NCI-H2196 treated with DMSO at 0.1 percent for 48 hours (cell line): Measurements from ENCODE around the gene CKAP5.
A peak's percentile ranks its signal among the peaks of the same experiment; 100 is the strongest.
"Not testable (repeated sequence)": the region's sequence is repeated elsewhere in the genome, so short reads cannot be mapped to it uniquely, and the experiment has no call there.

Source experiments
- DNase-seq: peaks from one replicate; lab custom pipeline; 2025; ENCODE audit not compliant: unreplicated experiment; lab: John Stamatoyannopoulos, UW

Gene CKAP5

DNA sequence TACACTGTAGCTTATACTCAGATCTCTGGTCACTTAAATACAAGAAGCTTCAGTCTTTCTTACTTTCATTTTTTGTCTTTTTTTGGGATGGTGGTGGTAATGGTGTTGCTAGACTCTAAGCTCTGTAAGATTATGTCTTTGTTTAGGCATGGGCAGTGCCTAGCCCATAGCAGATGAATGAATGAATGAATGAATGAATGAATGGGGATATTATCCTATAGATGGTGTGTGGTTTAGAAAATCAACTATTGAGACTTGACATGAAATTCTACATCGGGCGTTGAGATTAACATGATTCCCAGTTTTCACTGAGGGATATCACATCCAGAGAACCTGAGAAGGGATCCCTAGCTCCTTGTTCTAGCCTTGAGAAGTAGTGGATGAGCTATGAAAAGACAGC is 9.8 kb upstream of the CKAP5 start:
- no peak for DNase-seq

GRCh38 chr11:46855167-46855566 is 9.1 kb upstream of the CKAP5 start:
- DNase-seq: no peak

- DNase-seq: no peak
Observed at GRCh38 chr11:46850829-46851380, 4.8 kb upstream of the CKAP5 start.

- no peak for DNase-seq
Observed at GRCh38 chr11:46849631-46850030, 3.6 kb upstream of the CKAP5 start.

- DNase-seq: no peak
Observed at GRCh38 chr11:46846510-46846830, 390 bp upstream of the CKAP5 start.

- DNase-seq: no peak
Observed at GRCh38 chr11:46845440-46845739, 690 bp downstream of the CKAP5 start.

DNA sequence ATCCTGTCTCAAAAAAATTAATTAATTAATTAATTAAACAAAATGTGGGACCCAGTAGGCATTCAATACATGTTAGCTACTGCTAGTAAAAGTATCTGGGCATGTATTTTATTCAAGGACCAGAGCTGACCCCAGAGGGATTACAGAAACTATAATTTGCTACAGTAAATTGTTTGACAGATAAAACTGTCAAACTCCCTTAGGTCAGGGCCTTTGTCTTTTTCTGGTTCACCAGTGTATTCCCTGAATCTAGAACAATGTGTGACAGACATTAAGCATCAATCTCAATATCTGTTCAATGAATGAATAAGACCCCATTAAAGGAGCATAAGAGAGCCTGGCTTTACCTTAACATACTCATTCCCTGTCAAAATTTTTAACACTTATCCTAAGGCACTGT is 6.0 kb downstream of the CKAP5 start:
- DNase-seq: no peak

DNA sequence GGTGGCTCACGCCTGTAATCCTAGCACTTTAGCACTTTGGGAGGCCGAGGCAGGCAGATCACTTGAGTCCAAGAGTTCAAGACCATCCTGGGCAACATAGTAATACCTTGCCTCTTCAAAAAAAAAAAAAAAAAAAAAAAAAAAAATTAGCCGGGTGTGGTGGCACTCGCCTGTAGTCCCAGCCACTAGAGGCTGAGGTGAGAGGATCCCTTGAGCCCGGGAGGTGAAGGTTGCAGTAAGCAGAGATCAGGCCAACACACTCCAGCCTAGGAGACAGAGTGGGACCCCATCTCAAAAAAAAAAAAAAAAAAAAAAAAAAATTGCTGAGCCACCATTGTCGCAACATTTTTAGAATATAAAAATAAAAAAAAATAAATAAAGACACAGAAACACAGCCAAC is 7.6 kb downstream of the CKAP5 start:
- DNase-seq: no peak

GRCh38 chr11:46837860-46838259 is 8.2 kb downstream of the CKAP5 start:
- DNase-seq: no peak

DNA sequence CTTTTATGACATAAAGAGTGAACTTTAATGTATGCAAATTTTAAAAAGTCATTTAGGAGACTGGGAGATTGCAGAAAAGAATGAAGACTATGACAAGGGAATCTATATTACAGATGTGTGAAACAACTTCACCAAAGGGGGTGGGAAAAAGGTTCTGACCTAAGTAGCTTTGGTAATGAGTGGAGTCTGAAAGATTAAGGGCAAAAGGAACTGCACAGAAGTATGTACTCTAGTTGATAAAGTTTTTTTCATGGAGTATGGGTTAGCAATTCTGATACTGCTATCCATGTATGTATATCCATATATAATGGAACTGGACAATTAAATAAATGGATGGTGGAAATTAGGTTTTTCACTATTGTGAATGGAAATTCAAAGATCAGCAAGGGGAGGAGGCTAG is 9.2 kb downstream of the CKAP5 start:
- DNase-seq: no peak

GRCh38 chr11:46836431-46836830 is 9.6 kb downstream of the CKAP5 start:
- no peak for DNase-seq

- DNase-seq: no peak
Observed at GRCh38 chr11:46835897-46836296, 10.2 kb downstream of the CKAP5 start.

GRCh38 chr11:46834821-46835220 is 11.3 kb downstream of the CKAP5 start:
- DNase-seq: no peak

- DNase-seq: no peak
Observed at GRCh38 chr11:46832511-46833214, 13.4 kb downstream of the CKAP5 start.

DNA sequence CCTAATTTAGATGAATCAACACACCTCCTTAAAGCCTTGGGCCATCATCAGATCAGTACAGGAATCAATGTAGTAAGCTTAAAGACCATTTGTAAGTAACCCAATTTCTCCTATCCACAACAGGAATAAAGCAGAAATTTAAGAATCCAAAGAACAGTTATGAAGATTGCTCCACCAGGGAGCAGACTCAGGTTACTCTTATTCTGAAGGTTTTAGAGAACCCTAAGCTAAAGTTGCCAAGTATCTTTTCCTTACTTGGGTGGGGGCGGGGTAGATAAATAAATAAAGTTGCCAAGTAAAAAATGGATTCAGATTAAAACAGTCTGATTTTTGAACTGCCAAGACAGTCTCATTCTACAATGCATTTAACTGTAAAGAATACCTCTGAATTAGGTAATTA is 18.1 kb downstream of the CKAP5 start:
- DNase-seq: no peak

GRCh38 chr11:46826310-46827044 is 19.6 kb downstream of the CKAP5 start:
- peak; percentile 71 for DNase-seq

GRCh38 chr11:46808799-46809431 is 37.2 kb downstream of the CKAP5 start:
- DNase-seq: no peak

DNA sequence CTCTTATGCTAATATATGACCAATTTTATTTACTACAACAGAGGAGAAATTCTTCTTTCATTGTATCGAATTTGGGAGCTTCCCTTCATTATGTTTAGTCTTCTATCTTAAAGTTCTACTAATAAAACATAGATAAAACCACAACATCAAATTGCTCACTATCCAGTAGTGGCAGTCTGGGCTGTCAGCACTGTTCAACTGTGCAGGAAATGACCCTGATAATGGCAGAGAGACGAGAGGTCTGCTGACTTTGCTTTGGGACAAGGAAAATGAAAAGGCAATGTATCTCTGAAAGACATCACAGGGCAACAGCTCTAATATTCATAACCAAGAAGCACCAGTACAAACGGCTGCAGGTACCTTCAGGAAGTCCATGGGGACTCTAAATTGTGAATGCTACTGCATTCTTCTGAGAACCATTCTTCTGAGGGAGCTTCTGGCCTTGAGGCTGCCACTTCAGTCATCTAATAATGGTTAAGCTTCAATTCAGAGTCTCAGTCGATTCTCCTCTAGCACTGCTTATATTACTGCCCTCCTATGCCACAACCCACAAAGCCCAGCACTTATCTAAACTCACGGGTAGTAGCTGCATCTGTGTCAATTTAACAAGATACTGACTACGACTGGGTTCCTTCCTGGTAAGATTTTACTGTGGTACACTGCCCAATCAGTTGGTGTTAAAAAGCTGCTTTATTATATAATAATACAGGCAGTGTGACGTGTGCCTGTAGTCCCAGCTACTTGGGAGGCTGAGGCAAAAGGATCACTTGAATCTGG is 44.2 kb downstream of the CKAP5 start:
- DNase-seq: no peak

GRCh38 chr11:46800177-46800576 is 45.9 kb downstream of the CKAP5 start:
- no peak for DNase-seq

- not testable (repeated sequence) for DNase-seq
Observed at GRCh38 chr11:46799725-46800124, 46.4 kb downstream of the CKAP5 start.

- no peak for DNase-seq
Observed at GRCh38 chr11:46778416-46778815, 67.7 kb downstream of the CKAP5 start.

DNA sequence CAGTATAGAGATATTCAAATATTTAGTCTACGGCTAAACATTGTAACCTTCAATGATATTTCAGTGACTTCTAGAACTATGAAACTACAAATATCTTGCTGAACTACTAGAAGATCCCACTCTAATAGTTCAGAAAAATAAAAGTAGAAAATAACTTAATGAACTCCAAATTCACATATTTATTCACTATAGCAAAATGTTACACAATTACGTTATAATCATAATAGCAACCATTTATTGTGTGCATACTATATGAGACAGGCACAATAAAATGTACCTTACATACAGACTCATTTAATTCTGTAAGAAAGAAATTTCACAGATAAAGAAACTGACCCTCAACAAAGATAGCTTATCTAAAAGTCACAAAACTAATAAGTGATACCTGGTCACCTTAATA is 69.2 kb downstream of the CKAP5 start:
- no peak for DNase-seq
